ENCODE results near the gene HS3ST5.

HS3ST5 gene

DNA sequence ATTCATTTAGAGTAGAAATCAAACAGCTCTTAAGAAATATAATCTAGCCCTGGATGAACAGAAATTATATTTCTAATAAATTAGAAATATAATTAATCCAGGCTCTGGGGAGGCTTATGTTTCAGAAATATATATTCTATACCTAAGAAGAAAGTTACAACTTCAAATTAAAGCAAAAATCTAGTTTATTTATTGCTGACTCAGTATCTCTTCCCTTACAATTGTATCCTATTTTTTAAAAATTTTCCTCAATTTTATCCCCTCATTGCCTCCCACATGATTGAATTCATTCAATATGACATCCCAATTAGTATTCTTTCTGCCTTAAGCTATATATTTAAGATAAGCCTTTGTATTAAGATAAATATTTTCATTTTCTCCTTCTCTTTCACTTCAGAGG is 71.4 kb downstream of the HS3ST5 start:
- no peak overlapping the region for H3K4me3 ChIP-seq (ENCODE audit: low read depth, low read length)
- TF ChIP-seq, protein P1, sequence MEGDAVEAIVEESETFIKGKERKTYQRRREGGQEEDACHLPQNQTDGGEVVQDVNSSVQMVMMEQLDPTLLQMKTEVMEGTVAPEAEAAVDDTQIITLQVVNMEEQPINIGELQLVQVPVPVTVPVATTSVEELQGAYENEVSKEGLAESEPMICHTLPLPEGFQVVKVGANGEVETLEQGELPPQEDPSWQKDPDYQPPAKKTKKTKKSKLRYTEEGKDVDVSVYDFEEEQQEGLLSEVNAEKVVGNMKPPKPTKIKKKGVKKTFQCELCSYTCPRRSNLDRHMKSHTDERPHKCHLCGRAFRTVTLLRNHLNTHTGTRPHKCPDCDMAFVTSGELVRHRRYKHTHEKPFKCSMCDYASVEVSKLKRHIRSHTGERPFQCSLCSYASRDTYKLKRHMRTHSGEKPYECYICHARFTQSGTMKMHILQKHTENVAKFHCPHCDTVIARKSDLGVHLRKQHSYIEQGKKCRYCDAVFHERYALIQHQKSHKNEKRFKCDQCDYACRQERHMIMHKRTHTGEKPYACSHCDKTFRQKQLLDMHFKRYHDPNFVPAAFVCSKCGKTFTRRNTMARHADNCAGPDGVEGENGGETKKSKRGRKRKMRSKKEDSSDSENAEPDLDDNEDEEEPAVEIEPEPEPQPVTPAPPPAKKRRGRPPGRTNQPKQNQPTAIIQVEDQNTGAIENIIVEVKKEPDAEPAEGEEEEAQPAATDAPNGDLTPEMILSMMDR (IDR thresholded peaks at IDR 0.05; ENCODE audit: control insufficient read depth, extremely low read depth, insufficient read depth): no peak
- DNase-seq (ENCODE audit: low read depth): no peak

DNA sequence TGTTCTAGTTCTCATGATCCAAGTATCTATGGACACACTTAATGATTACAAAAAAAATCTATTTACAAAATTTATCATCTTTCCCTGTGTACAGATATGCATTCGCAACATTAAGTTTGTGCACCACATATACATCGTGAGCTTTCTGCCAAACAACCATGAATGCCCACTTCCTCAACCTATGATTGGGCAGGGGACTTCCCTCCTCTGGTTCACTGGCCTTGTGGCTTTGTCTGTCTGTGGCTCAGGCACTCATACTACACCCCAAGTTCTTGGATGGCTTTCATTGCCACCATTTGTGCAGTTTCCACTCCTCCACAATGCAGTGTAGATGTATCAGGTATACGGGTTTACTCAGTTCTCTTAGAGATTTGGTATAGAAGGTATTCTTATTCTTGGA is 74.9 kb downstream of the HS3ST5 start:
- no peak for DNase-seq (ENCODE audit: low read depth)
- TF ChIP-seq, protein P1 (IDR thresholded peaks at IDR 0.05; ENCODE audit: control insufficient read depth, extremely low read depth, insufficient read depth): no peak
- H3K4me3 ChIP-seq (ENCODE audit: low read depth, low read length): no peak overlapping the region

DNA sequence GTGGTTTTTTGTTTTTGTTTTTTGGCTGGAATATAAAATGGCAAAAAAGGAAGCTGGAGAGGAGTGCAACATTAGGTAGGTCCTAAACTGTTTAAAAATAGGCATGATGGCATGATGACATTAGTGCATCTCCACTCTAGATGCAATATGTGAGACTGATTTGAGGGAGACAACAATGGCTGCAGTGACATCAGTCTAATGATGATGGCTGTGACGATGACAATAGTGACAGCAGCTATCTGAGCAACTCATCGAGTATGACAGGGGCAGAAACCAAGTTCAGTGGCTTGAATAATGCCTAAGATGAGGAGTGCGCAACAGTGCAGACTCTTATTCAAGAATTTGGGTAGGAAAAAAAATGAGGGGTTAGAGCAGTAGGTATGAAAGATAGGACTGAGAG is 82.0 kb downstream of the HS3ST5 start:
- no peak for DNase-seq (ENCODE audit: low read depth)
- H3K4me3 ChIP-seq (ENCODE audit: low read depth, low read length): no peak overlapping the region
- TF ChIP-seq, protein P1 (IDR thresholded peaks at IDR 0.05; ENCODE audit: control insufficient read depth, extremely low read depth, insufficient read depth): no peak

DNA sequence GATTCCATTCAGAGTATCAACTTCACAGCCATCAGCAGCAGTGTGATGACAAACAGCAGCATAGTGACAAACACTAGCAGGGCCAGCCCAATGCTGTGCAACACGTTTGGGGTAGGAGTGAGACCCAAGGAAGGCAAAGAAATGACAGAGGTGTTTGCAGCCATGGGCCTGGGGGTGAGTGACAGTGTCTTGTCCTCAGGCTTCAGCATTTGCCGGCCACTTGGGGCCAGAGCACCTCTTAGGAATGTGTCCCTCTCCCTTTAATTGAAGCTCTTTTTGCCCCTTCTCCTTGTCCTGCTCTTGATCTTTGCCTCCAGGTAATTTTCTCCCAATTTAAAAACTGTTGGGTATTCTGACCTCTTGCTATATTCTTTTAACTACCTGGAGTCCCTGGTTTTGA is 84.4 kb downstream of the HS3ST5 start:
- no peak for DNase-seq (ENCODE audit: low read depth)
- no peak overlapping the region for H3K4me3 ChIP-seq (ENCODE audit: low read depth, low read length)
- TF ChIP-seq, protein P1 (IDR thresholded peaks at IDR 0.05; ENCODE audit: control insufficient read depth, extremely low read depth, insufficient read depth): no peak

DNA sequence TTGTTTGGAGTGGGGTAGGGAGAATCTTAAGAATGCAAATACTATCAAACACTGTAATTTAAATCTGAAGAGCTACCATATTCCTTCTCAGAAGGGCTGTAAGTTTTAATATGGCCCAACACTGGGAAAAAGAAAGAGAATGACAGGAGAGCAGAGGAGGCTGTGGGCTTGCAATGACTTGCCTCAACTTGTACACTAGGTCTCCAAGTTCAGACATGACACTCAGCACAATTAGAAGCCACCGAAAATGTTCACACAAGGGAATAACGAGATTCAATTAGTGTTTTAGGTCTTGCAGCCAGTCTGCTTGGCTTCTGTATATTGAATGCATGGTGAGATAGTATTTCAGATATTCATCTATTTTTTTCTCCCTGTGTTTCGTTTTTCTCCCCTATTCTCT is 89.4 kb downstream of the HS3ST5 start:
- TF ChIP-seq, protein P1 (IDR thresholded peaks at IDR 0.05; ENCODE audit: control insufficient read depth, extremely low read depth, insufficient read depth): no peak
- DNase-seq (ENCODE audit: low read depth): no peak

DNA sequence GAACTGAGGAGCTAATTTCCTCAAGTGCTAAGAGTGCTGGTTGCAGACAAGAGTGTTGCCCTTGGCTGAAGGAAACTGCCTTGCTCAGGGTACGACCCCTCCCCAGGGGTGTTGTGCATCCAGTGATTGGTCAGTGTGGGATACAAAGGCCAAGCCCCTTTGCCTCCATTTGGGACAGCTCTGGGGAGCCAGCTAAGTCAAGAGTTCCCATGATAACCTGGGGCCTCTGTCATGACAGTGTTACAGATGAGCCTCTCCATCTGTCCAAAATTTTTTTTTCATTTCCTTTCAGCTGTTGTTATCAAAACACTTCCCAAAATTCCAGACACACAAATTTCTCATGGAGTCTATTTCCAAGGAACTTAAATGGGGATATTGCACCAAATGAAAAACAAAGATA is 93.3 kb downstream of the HS3ST5 start:
- TF ChIP-seq, protein P1 (IDR thresholded peaks at IDR 0.05; ENCODE audit: control insufficient read depth, extremely low read depth, insufficient read depth): no peak
- no peak for DNase-seq (ENCODE audit: low read depth)

More for the DNA sequence above, 89.4 kb downstream of the HS3ST5 start:
- no peak overlapping the region for H3K4me3 ChIP-seq (ENCODE audit: low read depth, low read length)

DNA sequence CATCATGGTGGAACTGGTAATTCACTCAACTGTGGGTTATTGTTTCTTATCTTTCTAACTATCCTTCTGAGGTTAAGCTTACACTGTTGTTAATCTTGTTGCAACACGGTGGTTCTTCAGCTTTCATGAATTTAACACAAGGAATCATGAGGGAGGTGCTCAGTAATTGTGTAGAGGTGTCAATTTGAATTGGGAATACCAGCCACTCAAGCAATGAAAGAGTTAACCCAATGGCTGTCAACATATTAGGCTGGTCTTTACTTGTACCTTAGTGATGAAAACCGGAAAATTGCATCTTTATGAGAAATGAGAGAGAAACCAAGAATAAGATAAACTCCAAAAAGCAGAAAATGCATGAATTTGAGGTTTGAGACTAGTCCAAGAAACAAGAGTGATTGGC is 95.7 kb downstream of the HS3ST5 start:
- no peak for DNase-seq (ENCODE audit: low read depth)
- H3K4me3 ChIP-seq (ENCODE audit: low read depth, low read length): no peak overlapping the region
- TF ChIP-seq, protein P1 (IDR thresholded peaks at IDR 0.05; ENCODE audit: control insufficient read depth, extremely low read depth, insufficient read depth): no peak

More for the DNA sequence above, 93.3 kb downstream of the HS3ST5 start:
- no peak overlapping the region for H3K4me3 ChIP-seq (ENCODE audit: low read depth, low read length)

Measured in LNCaP clone FGC (cell line).